Muscle of back (tissue), 11 donors: ENCODE measurements around the gene UTS2R. TPM values are rescaled to one million over a fixed set of nuclear protein-coding genes. Genes with fewer than 3 reads are reported as not detected.
"Not testable (repeated sequence)": the region's sequence is repeated elsewhere in the genome, so short reads cannot be mapped to it uniquely, and the experiment has no call there.

ENCODE experiments used
- DNase-seq, 3 donors: peaks; one replicate each; pipeline versions ENCODE4 v3.0.0 to v3.0.0-alpha.2; 2013
- polyA plus RNA-seq, 10 donors: library from polyadenylated mRNA; unstranded; fragments of 120-200 nt; gene quantifications; one replicate each; pipeline ENCODE4 v1.2.1, GENCODE V29; 2013; ENCODE audit not compliant: insufficient read length in 10 of 10

The UTS2R gene
- polyA plus RNA-seq, 10 donors = 2.2 to 9.3 (median 4.1) TPM

DNA sequence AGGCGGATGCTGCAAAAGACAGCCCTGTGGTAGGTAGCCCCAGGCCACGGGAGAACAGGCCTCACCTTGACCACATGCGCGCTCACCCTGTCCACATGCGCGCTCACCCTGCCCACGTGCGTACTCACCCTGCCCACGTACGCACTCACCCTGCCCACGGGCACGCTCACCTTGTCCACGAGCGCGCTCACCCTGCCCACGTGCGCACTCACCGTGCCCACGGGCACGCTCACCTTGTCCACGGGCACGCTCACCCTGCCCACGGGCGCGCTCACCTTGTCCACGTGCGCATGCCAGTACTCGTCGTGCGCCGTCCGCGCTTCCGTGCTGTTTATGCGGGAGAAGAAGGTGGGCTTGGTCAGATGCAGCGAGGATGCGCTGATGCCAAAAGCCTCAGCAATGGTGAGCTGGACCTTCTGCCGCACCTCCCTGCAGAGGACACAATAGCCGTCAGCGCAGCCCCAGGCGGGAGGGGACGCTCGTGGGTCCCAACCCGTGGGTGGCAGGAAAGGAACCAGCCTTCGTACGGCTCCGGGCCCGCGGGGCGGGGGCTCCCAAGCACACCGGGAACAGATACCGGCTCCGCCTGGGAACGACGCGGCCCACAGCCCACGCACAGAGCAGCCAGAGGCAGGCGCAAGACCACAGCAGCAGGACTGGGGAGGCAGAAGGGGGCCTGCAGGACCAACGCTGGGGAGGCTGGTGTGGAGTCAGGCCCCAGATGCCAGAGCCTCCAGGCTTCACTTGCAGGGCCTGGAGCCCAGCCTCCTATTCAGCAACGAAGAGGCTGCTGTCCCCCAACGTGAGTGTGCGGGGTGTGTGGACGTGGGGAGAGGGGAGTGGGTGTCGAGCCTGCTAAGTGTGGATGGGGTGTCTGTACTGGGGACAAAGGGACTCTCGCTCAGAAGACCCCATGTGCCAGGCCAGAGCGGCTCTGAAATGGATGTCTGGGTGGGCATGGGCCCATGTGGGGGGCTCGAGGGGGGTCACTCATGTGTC, 32.4 kb downstream of the UTS2R start:
- DNase-seq = no peak

DNA sequence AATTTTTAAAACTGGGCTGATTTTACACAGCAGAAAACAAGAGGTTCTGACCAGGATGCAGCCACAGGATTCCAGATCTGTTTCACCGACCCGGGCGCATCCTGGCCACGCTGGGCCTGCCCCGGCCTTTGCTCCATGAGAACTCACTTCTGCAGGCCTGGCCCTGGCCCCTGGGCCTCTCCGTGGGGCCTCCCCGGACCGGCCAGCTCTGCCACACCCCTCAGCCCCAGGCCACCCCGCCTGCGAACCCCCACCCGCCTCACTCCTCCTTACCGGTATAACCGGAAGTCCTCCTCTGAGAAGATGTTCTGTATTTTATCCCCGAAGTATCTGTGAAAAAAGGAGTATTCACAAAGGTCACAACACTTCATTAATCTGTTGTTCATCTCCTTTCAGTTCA, 33.5 kb downstream of the UTS2R start:
- DNase-seq = no peak

DNA sequence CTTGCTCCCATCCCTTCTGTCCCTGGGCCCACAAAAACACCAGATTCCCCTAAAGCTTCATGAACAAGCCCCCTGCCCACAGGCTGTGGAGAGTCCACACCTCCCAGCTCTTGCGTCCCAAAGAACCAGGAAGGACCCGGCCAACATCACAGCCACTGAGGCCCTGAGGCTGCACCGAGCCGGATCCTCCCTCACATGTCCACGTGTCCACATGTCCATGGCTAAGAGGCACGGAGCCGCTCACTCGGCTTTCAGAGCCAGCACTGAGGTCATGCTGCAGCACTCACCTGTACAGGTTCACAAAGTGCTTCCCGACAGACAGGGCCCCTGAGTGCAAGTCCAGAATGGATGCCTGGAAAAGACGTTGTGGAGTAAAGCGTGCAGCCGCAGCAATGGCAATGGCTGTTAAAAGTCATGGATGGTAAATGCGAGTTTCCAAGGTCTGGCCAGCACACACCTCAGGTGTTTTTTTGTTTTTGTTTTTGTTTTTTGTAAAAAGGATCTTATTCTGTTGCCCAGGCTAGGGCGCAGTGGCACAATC, 34.6 kb downstream of the UTS2R start:
- no peak for DNase-seq

DNA sequence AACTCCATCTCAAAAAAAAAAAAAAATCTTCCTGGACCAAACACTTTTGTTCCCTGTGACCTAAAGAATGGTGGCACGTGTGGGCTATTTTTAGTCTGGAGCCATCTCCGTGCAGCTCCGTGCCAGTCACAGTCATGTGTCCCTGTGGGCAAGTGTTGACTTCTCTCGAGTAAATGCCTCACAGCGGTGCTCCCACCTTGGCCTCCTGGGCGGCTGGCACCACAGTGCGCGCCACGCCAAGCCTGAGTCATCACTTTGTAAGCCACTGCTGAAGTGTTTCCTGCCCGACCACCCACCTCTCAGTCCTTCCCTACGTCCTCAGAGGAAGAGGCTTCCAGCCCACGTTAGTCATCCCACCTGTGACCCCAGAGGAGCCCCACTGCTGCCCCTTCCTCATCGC, 35.7 kb downstream of the UTS2R start:
- no peak for DNase-seq

DNA sequence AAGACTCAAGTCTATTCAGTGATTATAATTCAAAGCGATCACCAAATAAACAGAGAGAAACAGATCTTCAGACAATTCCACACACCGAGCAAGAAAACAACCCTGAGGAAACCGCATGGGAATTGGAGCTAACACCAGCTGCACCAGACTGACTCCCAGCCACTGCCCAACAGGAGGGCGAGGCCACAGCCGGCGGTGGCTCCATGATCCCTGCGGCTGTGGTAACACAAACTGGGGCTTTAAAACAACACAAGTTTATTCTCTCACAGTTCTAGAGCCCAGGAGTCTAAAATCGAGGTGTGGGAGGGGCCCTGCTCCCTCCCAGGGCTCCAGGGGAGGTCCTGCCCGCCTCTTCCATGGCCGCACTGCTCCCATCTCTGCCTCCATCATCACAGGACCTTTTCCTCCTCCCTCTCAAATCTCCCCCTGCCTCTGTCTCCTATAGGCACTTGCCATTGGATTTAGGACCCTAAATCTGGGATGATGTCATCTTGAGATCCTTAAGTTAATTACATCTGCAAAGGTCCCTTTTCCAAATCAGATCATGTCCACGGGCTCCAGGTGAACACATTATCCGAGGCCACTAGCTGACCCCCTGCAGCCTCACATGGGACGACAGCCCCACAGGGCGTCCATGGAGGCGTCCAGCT, 36.8 kb downstream of the UTS2R start:
- peak in 1 of 3 donors; percentile 27 for DNase-seq

DNA sequence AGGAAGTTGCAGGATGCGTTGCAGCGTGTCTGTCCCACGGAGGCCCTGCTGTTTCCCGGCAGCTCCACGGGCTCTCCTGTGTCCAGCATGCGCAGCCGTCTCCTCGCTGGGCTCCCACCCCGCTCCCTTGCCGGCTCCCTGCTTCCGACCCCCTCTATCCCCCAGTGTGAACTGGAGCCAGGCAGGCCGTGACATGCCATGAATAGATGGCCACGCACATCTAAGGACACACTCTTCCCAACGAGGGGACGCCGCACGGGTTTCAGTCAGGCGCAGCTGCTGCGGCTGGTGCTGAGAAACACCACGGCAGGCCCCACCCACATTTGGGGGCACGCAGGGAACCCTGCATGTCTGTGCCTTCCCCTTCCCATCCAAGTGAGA, 37.4 kb downstream of the UTS2R start:
- DNase-seq = no peak

DNA sequence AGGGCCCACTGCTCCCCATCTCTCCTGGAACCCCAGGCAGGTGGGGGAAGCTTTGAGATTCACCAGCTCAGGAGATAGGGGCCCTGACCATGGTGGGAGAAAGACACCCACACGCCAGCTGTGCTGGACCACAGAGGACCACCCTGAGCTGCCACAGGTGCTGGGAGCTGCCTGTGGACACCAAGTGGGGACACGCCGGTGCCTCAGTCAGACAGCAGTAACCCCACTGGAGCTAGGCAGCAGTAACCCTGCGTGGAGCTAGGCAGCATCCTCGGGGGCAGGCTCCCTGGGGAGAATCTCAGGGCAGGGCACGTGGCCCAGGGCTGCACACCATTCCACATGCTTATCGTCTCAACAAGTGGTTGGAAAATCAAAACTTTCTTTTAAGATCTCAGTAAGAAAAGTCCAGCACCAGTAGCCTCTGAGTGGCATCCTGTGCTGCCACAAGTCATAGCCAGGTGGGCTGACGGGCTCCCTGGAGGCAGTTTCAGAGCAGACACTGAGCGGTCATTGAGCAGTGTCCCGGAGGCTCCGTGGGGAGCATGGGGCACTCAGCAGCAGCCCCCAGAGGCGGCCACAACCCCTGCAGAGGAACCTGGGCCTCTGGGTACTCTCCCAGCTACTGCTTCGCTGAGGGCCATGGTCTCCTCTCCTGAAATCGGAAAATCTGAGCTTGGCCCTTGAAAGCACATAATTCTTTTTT, 38.6 kb downstream of the UTS2R start:
- DNase-seq = no peak

DNA sequence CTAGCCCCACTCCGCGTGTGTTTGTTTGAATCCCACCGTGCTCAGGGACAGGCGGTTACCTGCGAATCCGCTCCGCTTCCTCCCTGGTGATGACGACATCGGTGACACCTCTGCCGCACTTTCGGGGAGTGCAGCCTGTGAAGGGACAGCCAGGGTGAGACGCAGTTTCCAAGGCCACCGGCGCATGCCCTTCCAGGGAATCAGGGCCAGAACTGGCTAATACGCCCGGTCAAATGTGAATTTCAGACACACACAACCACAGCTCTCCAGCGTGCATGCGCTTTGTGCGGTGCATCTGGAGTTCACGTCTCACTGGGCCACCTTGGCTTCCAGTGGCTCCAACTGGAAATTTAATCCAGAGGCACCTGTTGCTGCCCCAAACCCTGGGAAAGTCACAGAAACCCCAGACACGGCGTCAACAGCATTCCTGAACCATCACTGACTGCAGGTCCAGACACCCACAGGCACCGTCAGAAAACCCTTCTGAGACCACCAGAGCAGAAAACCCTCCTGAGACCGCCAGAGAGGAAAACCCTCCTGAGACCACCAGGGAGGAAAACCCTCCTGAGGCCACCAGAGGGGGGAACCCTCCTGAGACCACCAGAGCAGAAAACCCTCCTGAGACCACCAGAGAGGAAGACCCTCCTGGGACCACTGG, 40.0 kb downstream of the UTS2R start:
- DNase-seq = no peak

DNA sequence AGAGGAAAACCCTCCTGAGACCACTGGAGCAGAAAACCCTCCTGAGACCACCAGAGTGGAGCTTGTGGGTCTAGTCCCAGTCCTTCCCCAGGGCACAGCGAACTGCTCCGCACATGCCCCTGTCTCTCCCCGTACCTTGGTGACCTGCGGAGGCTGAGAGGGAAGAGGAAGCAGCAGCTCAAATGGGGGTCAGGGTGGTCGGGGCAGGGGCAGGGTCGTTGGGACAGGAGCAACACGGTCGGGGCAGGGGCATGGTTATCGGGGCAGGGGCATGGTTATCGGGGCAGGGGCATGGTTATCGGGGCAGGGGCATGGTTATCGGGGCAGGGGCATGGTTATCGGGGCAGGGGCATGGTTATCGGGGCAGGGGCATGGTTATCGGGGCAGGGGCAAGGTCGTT, 40.5 kb downstream of the UTS2R start:
- DNase-seq = not testable (repeated sequence)

DNA sequence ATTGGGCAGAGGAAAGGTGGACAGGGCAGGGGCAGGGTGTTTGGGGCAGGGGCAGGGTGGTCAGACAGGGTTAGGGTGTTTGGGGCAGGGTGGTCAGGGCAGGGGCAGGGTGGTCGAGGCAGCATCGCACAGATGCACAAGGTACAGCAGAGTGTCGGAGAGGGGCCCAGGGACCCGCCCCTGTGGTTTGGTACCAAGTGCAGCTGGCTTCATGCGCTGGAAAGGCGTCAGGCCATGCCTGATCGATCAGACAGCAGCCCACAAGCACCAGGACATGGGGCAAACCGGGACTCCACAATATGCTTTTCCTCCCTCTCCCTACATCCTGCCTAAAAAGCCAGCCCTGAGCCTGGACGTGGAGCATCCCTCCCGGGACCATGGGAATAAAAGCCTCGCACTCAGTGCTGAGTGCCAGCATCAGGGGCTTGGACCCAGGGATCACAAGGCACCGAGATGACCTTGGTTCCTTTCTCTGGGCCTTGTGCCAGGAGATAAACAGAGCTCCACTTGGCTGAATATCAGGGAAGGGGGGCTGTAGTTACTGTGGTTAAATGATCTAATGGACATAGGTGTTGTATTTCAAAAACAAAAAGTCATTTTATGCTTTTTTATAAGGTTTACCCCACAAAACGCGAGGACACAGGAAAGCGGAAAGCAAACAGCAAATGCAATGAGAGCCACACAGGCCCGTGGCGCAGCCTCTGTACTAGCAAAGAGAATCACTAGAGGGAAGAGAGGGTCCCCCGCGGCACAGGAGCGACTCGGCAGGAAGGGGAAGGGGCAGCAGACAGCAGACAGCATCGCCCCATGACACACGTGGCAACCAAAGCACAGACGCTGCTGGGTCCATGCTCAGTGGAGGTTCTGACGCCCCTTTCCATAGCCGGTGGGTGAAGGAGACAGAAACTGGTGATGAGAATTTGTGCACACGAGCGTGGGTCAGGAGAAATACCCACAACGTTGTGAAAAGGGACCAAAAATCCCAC, 41.3 kb downstream of the UTS2R start:
- DNase-seq = no peak

DNA sequence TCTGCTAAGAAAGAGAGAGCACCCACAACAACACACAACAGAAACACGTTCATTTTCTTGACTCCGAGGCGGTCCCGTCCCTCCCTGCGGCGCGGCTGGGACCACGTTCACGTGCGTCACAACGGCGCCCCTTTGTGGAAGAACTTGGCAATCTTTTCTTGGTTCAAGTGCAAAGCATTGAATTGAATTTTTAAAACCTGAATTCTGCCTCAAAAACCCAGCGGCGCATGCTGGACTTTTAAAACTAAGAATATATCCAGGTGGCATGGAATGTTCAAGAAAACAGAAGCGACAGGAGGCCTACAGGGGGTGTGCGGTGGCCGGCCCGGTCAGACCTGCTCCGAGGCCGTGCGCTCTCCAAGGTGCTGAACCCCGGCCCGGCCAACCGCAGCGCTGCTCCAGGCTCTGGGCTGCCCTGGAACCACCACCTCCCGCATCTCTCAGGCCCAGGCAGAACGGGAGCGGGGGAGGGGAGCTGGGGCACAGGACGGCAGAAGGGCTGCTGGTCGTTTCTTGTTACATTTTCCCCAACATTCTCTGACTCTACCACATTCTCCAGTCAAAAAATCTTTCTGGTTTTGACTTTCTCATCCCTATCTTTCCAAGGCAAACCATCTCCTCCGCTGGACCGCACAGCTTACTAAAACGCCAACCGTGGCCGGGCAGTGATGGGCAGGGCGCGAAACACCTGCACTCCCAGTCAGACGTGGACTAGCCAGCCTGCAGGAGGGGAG, 43.1 kb downstream of the UTS2R start:
- DNase-seq = peak; percentile 71 to 91 (median 82)

DNA sequence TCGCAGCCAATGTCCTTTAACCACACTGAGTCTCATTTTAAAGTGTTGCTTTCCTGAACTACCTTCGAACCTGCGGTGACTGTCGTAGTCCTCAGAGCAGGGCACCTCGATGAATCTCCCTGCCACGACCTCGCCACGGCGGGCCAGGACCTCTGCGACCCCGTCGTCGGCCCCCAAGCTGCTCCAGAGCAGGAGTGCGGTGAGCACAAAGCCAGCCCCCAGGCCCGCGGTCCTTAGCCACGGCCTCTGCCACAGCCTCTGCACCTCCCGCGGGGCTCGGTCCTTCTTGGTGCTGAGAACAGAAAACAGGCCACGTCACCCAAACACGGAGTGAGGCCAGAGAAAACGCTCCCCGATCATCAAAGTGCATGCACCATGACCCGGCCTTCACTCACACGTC, 43.8 kb downstream of the UTS2R start:
- DNase-seq = no peak

DNA sequence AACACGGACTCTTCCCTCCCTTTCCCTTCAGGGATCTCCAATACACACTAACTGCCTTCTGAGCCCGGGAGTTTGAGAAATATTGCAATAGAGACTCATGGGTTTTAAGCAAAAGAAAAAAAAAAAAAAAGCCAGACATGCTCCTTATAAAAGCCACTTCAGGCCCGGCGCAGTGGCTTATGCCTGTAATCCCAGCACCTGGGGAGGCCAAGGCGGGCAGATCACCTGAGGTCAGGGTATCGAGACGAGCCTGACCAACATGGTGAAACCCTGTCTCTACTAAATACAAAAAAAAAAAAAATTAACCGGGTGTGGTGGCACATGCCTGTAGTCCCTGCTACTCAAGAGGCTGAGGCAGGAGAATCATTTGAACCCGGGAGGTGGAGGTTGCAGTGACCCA, 44.2 kb downstream of the UTS2R start:
- no peak for DNase-seq

DNA sequence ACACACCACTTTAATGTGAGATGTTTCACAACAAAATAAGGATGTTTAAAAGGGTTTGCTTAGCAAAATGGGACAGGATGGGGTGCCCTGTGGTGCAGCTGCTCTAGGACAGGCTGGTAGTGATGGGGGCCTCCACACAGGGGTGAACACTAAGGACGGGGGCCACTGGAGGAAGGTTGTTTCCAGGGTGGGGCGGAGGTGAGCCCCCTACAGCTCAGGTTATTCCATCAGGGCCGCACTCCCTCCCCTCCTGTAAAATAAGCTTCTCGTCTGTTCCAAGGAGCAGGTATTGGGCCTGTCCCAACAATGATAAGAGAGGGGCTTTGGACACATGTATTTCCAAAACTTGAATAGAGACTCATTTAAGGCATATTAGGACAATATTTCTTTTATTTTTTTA, 44.7 kb downstream of the UTS2R start:
- no peak for DNase-seq

DNA sequence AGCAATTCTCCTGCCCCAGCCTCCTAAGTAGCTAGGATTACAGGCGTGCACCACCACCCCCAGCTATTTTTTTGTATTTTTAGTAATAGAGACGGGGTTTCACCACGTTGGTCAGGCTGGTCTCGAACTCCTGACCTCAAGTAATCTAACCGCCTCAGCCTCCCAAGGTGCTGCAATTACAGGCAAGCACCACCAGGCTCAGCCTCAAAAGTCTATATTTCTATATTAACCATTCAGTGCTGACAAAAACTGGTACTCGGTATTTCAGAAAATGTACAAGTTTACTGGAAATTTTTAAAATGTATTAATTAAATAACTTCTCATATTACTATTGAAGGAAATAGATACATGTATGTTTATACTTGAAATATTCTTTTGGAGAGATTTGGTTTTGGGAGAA, 45.2 kb downstream of the UTS2R start:
- no peak for DNase-seq

DNA sequence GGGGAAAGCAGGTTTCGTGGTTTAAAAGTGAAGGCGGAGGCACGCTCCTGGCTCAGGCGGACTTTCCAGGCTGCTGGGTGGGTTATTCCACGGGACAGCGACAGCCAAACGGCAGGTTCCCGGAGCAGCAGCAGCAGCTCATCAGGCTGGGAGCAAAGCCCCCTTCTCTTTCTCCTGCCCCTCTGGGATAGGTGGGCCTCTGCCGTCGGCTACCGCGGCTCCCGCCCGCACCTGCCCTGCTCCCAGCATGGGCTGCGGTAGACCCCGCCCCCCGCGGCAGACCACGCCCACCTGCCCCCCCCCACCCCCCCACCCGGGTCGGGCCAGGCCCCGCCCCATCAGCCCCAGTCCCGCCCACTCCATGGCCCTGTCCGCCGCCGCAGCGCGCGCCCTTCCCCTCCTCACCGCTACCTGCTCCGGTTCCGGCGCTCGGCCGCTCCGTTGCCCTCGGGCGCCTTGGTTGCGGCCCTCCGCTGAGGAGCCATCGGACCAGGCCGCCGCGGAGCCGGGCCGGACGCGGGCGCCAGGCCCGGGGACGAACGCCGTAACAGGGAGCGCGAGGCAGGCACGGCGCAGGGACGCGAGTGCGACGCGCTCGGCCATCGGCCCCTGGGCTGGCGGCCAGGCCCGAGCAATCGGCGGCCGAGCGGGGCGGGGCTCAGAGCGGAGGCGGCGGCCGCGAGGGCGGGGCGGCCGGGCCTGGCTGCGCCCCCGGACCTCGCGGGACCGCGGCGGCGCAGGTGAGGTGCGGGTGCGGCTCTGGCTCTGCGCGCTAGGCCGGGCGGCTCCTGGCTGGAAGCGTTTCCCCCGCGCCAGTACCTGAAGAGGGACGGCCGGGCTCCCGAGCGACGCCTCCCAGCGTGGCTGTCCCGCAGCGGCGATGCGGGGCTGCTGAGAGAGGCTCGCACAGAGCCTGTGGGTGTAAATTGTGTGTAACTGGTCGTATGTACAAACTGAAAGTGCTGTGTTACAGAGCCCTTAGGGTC, 46.7 kb downstream of the UTS2R start, which contains the start of the genes HEXD and OGFOD3:
Gene HEXD, plus strand, starts transcription at position 347 of the 986 bp plus-strand sequence. CDS start 1,453 bp downstream, outside the sequence.
Gene OGFOD3, minus strand, starts transcription at position 586 of the 986 bp plus-strand sequence. Its CDS starts 101 bp downstream, at position 485.
- DNase-seq = peak; percentile 88 to 98 (median 93)

DNA sequence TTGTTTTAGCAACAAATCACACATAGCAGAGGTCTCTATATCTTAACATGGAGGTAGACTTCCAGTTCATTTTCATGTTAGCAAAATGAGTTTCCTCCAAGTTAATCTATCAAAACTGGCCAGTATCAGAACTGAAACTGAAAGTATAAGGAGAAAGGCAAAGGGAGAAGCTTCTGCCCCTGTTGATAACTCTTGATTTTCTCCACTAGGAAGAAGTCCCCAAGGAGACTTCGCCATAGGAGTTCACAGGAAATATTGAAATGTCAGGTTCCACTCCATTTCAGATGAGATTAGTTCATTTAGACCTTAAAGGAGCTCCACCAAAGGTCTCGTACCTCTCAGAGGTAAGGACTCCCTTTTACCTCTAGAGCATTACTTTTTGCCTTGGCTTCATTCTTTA, 48.0 kb downstream of the UTS2R start:
- no peak for DNase-seq
